AG09309 (cell line): ENCODE measurements around the gene MEGF6.

Experiments
- DNase-seq: peaks from one replicate; pipeline ENCODE4 v3.0.0-alpha.2; 2010; ENCODE audit warnings: low read depth
- H3K4me3 ChIP-seq: 2 replicates; pipeline ENCODE4 v1.5.1; 2011; ENCODE audit warnings: mild to moderate bottlenecking, low read depth, low read length, moderate library complexity; ENCODE audit not compliant: control insufficient read depth
- CTCF ChIP-seq: IDR thresholded peaks from 2 replicates; pipeline ENCODE4 v1.5.1; 2011; ENCODE audit warnings: mild to moderate bottlenecking, low read depth, low read length, inconsistent platforms; ENCODE audit not compliant: insufficient read depth, control insufficient read depth; ENCODE audit errors: missing control alignments

The MEGF6 gene

DNA sequence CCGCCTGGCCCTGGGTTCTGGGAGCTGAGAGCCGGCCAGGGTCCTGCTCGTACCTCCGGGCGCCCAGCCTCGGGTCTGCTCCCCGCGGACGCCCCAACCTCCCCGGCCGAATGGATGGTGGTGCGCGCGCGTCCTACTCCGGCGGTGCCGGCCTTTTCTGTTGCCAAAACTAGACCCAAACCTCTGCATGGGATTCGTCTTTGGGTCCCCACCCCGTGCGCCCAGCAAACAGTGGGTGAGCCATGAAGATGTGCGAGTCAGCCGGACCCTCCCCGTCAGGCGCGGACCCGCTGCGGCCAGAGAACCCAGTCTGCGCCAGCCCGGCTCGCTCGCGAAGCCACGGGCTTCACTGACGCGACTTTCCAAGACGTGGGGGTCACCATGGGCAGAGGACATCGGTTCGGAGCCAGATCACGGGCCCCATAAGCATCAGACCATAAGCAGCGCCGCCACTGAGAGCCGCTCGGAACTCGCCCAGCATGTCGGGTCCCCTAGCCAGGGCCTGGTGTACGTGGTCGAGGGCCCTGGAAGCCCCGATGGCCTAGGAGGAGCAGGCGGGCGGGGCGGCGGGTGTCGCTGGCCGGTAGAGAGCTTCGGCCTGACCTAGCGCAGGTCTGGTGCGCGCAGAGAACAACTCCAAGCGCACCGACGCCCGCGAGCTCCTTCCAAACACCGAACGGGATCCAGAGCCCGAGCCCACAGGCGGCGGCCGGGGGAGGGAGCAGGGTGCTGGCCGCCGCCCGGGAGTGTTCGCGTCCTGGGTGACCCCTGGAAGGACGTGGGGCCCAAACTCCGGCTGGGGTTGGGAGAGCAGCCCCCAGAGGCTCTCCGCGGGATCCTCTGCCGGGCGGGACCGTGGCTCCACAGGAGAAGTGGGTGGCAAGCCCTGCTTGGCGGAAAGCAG lies 40.0 kb upstream of the MEGF6 start:
- no peak for TF ChIP-seq CTCF
- no peak for DNase-seq
- no peak overlapping the region for H3K4me3 ChIP-seq

- no peak overlapping the region for H3K4me3 ChIP-seq
- DNase-seq: no peak
- TF ChIP-seq CTCF: no peak
Measured at GRCh38 chr1:3650248-3651025, 39.1 kb upstream of the MEGF6 start.

- TF ChIP-seq CTCF: peak; percentile 7
- H3K4me3 ChIP-seq: peak within 1 kb of the TSS; percentile 95
- peak; percentile 67 for DNase-seq
Measured at GRCh38 chr1:3649342-3650247, 38.3 kb upstream of the MEGF6 start, which contains the start of gene WRAP73. TSS of gene WRAP73 (minus strand) at chr1:3650103. CDS start at chr1:3649999, 104 bp downstream.

GRCh38 chr1:3646596-3646995 lies 35.3 kb upstream of the MEGF6 start:
- DNase-seq: no peak
- no peak for TF ChIP-seq CTCF
- H3K4me3 ChIP-seq: no peak overlapping the region

DNA sequence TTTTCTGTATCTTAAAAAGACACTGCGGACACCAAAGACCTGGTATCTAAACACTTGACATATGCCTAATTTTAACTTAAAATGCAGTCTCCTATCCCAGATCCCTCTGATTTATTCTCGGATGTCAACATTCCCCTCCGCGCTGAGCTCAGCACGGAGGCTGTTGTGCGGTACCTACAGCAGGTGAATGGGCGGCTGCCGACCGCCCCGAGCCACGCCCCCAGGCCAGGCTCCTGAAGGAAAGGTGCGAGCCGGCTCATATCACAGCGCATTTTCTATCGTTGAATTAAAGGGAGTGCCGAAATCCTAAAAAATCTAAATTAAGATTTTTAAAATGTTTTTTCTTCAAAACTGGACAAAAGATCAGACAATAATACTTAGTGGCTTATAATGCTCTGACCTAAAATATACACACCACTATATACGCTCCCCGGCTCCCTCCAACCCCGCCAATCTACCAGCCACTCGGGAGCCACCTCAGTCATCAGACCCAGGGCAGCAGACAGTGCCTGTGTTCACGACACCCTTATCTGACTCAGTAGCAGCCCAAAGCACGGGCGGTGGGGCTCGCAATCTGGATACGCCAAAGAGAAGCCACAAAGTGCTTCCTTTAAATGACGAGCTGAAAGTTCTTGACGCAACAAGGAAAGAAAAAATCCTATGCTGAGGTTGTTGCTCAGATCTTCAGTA lies 34.5 kb upstream of the MEGF6 start:
- no peak for TF ChIP-seq CTCF
- H3K4me3 ChIP-seq: no peak overlapping the region
- no peak for DNase-seq

DNA sequence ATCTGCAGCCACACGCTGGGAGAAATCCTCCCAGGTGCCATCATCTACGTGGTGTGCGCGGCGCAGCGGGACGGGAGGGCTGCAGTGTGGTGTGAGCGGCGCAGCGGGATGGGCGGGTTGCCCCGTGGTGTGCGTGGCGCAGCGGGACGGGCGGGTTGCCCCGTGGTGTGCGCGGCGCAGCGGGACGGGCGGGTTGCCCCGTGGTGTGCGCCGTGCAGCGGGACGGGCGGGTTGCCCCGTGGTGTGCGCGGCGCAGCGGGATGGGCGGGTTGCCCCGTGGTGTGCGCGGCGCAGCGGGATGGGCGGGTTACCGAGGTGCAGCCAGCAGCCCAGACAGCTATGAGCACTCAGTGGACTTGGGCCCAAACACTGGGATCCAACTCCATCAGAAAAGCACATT lies 33.9 kb upstream of the MEGF6 start:
- no peak overlapping the region for H3K4me3 ChIP-seq
- no peak for TF ChIP-seq CTCF
- no peak for DNase-seq
